ENCODE results near the gene PHF2. TPM values are rescaled to one million over a fixed set of nuclear protein-coding genes. Genes with fewer than 3 reads are reported as not detected.
A peak's percentile ranks its signal among the peaks of the same experiment; 100 is the strongest.

Gene PHF2
- polyA plus RNA-seq, 3 donors = 34.8 to 43.0 (median 40.4) TPM

DNA sequence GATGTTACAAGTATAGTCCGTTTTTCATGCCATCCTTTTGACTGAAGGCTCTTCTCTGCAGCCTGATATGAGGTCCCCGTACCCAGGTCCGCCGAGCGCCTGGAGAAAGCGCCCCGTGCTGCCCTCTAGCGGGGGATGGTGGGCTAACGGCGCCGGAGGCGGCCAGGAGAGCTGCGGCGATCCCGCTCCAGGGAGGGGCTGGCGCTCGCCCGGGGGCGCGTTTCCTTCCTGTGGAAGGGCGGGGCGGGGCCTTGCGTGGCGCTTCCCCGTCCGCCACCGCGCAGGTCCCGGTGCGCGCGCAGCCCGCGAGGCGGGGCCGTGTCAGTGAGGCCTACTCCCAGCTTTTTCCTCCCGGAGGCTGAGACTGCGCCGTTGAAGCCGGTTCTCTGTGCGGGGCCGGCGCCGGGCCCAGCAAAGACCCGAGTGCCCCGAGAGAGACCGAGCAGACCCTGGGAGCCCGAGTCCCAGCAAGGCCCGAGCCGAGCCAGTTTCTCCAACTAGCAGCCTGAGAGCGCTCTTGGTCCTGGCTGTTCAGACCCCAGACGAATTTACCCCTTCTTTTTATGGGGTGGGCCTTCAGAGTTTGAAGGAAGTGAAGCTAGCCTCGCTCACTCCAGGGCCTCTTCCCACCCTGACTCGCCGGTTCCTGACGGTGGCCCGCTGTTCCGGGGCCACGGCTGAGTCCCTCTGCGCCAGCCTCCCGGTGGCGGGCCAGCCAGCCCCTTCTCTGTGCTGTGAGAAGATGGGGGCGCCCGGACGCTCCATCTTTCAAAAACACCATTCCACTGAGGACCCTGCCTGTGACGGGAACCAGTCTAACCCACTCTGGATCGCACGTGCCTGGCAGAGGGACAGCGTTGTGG, 9.7 kb upstream of the PHF2 start:
- DNase-seq (ENCODE audit: extremely low read depth in 1 of 11, low read depth in 9 of 11, low spot score in 4 of 11) = peak; percentile 84 to 97 (median 93)

- DNase-seq (ENCODE audit: extremely low read depth in 1 of 11, low read depth in 9 of 11, low spot score in 4 of 11) = no peak
These were observed 9.0 kb upstream of the PHF2 start for GRCh38 chr9:93567271-93567959.

GRCh38 chr9:93568169-93568568, 8.2 kb upstream of the PHF2 start:
- DNase-seq (ENCODE audit: extremely low read depth in 1 of 11, low read depth in 9 of 11, low spot score in 4 of 11) = no peak

GRCh38 chr9:93569621-93570174, 6.7 kb upstream of the PHF2 start:
- no peak for DNase-seq (ENCODE audit: extremely low read depth in 1 of 11, low read depth in 9 of 11, low spot score in 4 of 11)

- DNase-seq (ENCODE audit: extremely low read depth in 1 of 11, low read depth in 9 of 11, low spot score in 4 of 11) = no peak
These were observed 4.2 kb upstream of the PHF2 start for GRCh38 chr9:93572221-93572620.

GRCh38 chr9:93572636-93573515, 3.5 kb upstream of the PHF2 start:
- DNase-seq (ENCODE audit: extremely low read depth in 1 of 11, low read depth in 9 of 11, low spot score in 4 of 11) = no peak

- no peak for DNase-seq (ENCODE audit: extremely low read depth in 1 of 11, low read depth in 9 of 11, low spot score in 4 of 11)
These were observed 2.9 kb upstream of the PHF2 start for GRCh38 chr9:93573516-93573828.

GRCh38 chr9:93574091-93574899, 2.1 kb upstream of the PHF2 start:
- no peak for DNase-seq (ENCODE audit: extremely low read depth in 1 of 11, low read depth in 9 of 11, low spot score in 4 of 11)

- no peak for DNase-seq (ENCODE audit: extremely low read depth in 1 of 11, low read depth in 9 of 11, low spot score in 4 of 11)
These were observed 1.2 kb upstream of the PHF2 start for GRCh38 chr9:93574900-93575795.

GRCh38 chr9:93575796-93576257, 557 bp upstream of the PHF2 start:
- DNase-seq (ENCODE audit: extremely low read depth in 1 of 11, low read depth in 9 of 11, low spot score in 4 of 11) = peak in 1 of 11 donors; percentile 29

GRCh38 chr9:93577078-93577974, 942 bp downstream of the PHF2 start:
- DNase-seq (ENCODE audit: extremely low read depth in 1 of 11, low read depth in 9 of 11, low spot score in 4 of 11) = no peak

GRCh38 chr9:93577975-93578682, 1.7 kb downstream of the PHF2 start:
- DNase-seq (ENCODE audit: extremely low read depth in 1 of 11, low read depth in 9 of 11, low spot score in 4 of 11) = no peak

DNA sequence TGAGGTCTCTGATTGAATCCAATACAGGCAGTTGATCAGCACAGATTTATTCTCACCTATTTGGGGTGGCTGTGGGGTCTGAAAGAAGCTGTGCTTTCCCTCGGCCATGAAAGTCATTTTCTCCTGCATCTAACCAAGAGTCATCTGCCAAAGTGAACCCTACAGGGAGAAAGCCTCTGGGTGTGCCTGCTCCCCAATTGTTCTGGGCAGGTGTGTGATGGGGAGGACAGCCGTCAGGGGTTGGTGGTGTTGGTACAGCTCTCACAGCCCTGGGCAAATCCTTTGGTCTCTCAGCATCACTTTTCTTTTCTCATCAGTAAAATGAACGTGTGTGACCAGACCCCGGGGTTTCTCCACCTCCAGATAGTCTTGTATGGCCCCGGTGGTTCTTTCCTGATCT, 2.5 kb downstream of the PHF2 start:
- no peak for DNase-seq (ENCODE audit: extremely low read depth in 1 of 11, low read depth in 9 of 11, low spot score in 4 of 11)

DNA sequence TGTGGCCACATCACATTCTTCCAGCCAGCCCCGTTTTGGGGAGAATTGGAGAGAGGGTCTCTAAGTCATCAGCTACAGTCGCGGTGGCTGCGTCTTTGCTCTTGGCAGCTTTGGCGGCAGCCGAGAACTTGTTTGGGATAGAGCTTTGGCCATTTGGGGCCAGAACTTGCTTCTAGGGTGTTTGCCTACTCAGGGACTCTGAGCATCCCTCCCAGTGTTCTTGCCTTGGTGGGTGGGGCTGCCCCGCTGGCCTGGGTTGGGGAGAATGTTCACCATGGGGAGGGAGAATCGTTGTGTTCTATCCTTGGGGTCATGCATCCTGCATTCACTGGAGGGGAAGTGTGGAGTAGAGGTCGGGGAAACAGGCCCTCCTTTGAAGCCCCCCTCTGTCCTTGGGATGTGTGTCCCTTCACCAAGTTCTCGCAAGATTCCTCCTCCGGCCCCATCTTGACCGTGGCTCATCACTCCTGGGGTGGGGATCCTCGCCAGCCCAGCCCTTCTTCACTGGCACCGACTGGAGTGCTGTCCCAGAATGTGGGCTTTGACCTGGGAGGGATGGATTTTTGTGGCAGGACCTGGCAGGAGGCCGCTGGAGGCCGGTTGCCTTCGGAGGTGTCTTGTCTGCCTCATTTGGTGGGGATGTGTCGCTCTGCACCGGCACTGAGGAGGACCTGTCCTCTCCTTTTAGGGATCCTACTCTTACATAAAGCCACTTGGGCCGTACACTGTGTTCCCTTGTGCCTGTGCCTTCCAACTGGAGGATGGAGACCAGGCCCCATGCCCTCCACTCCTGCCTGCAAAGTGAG, 3.5 kb downstream of the PHF2 start:
- no peak for DNase-seq (ENCODE audit: extremely low read depth in 1 of 11, low read depth in 9 of 11, low spot score in 4 of 11)

Measured in renal cortex interstitium (tissue), 11 donors.